A204.1 (cell line): ENCODE results near the gene DDR2.
A peak's percentile ranks its signal among the peaks of the same experiment; 100 is the strongest.

Experiments used
- FAIRE-seq: peaks from 2 replicates; lab custom pipeline; 2012; peaks lifted over from hg19 to GRCh38; lab: Jason Lieb, UNC

The DDR2 gene

DNA sequence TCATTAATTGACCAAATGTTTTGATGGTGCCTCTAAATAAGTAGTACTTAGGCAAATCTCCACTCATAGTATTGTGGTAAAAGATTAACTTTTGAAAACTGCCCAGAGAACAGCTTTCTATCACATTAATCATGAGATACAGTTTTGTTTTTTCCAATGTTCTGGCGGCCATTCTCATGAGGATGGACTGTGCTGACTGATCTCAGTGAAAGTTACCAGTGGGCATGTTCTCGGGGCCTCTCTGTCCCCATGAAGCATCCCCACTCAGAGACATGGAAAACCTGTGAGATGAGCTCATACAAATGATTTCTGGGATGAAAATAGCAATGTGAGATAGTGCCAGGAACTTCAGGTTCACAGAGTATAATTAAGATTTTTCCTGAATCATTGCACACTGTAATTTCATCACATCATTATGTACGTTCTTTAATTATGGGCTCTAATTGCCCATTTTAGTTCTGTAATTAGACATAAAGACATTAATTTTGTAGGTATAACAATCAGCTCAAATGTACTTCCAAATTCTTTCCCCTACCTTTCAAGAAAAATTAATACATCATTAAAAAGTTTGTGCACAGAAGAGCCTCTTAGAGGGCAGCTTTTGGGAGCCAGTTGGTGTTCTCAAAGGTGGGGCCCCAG, 40.5 kb downstream of the DDR2 start:
- no peak for FAIRE-seq

- FAIRE-seq: no peak
Observed at GRCh38 chr1:162674034-162674608, 41.9 kb downstream of the DDR2 start.

DNA sequence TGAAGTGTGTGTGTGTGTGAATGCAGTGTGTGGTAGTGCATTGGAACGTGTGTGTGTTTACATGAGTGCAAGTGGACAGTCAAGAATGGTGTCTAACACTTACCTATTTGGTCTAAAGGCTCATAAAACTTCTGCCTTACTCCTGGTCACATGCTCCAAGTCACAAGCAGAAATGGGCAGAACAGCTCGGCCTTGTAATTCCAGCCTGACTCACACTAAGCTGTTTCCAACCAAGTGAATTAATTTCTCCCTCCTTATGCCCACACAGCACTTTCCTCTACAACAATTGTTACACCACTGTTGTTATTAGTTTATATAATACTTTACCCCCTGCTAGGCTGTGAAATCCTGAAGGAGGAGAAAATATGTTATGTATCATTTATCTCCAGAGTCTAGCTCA, 43.8 kb downstream of the DDR2 start:
- no peak for FAIRE-seq

DNA sequence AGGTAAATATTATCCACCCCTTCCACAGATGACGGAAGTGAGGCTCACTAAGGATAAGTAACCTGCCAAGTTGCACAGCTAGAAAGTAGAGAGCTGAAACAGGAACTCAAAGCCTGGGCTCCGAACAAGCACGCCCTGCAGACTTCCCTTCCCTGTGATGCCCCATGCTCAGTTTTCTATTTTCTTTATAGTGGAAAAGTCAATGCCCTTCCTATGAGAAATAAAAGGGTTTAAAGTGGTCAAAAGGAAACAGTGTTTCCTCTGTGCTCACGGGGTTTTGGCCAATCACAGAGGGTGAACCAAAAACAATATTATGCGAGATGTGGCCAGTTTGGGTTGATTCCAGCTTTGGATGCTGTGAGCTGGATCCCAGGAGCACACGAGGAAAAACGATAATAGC, 44.5 kb downstream of the DDR2 start:
- peak; percentile 99 for FAIRE-seq

- FAIRE-seq: peak; percentile 89
Observed at GRCh38 chr1:162677607-162678371, 45.5 kb downstream of the DDR2 start.

- FAIRE-seq: peak; percentile 91
Observed at GRCh38 chr1:162678439-162678838, 46.2 kb downstream of the DDR2 start.

DNA sequence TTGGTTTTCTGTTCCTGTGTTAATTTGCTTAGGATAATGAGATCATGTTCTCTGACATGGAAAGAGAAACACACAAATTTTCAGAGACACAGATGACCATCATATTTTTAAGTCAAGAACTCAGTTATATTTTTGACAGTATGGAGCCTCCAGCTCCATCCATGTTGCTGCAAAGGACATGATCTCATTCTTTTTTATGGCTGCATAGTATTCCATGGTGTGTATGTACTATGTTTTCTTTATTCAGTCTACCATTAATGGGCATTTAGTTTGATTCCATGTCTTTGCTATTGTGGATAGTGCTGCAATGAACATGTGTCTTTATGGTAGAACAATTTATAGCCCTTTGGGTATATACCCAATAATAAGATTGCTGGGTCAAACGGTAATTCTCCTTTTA, 47.0 kb downstream of the DDR2 start:
- no peak for FAIRE-seq

- peak; percentile 97 for FAIRE-seq
Observed at GRCh38 chr1:162680419-162681121, 48.3 kb downstream of the DDR2 start.

GRCh38 chr1:162681122-162681436, 48.8 kb downstream of the DDR2 start:
- no peak for FAIRE-seq

DNA sequence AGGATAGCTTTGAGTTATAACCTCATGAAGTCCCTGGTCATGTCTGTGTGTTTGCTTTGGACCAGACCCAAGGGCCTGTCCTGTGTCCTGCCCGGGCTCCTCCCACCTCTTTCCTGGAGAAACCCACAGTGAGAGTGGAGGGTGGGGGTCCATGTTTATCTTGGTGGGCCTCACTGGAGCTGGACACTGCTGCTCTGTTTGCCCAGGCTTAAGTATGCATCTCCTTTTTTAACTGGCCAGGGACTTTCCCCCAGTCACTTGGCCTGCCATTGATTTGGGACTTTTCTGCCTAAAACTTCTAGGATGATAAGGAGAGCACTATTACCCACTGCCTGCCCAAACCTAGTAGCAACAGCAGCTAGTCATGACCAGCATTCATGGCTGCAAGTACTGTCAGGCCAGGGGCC, 49.8 kb downstream of the DDR2 start:
- FAIRE-seq: no peak

- FAIRE-seq: no peak
Observed at GRCh38 chr1:162687870-162688269, 55.6 kb downstream of the DDR2 start.

DNA sequence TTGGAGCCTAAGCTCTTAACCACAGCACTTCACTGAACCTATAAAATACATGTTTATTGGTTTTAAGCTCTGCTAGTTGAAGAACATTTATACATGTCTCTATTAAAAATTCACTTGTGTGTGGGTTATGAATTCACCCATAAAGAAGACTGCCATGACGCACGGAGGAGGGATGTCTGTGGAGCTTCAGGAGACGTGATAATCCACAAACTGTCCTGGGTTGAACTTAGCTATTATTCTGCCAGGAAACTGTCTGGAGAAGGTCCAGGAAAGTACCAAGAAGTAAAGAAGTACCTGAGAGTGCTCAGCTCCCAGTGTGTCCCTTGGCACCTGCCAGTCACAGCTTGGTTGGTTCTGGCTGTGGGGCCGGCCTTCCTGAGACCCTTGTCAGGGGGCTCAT, 56.3 kb downstream of the DDR2 start:
- FAIRE-seq: no peak

DNA sequence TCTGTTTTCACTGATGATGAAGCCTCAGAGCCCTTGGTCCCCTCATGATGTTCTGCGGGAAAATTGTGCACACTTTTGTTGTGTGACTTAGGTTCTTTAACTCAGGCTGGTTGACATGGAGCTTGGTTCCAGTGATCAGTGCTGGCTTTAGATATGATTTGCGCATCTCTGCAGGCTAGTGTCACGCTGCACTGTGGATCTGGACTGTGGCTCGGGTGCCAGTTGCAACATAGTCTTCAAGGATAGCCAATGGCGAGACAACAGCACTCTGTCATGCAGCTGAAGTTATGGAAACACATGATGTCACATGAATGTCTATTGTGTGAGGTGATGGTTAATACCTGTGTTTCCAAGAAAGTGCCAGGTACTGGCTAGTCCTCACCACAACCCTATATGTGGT, 56.7 kb downstream of the DDR2 start:
- FAIRE-seq: no peak

- FAIRE-seq: no peak
Observed at GRCh38 chr1:162689745-162690671, 57.7 kb downstream of the DDR2 start.

GRCh38 chr1:162690672-162691434, 58.6 kb downstream of the DDR2 start:
- FAIRE-seq: peak; percentile 94

DNA sequence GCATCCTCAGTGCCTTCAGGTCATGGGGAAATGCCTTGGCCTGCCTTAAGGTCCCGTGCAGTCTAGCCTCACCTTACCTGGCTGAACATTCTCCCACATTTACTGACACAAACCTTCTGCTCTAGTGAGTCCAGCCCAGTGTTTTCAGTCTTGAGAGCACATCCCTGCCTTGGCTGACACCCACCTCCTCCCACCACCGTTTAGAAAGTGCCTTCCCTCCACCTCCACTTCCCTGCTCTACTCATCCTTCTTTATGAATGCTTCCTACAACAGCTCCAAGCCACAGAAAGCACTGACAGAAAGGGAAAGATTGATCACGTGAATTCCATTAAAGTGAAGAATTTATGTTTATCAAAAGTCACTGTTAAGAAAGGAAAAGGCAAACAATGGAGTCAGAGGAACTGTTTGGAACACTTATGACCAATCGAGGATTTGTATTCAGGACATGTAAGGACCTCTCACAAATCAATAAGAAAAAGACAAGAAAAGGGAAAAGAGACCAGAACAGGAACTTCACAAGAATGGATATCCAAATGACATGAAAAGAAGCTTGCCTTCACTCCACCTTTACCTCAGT, 59.8 kb downstream of the DDR2 start:
- no peak for FAIRE-seq

DNA sequence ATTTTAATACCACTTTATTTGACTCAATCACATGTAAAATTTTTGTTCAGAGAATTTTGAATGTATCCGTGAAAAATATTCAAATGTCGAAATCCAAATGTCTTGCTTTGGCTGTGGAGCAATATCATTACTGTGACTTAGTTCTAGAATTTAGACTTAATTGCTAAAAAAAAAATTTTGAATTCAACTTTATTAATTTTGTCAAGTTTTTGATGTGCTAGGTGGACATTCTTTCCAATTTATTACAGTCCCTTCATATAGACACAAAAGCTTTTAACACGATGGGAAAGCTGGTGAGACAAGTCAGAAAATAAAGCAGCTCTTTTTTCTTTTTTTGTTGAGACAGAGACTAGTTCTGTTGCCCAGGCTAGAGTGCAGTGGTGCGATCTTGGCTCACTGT, 62.6 kb downstream of the DDR2 start:
- no peak for FAIRE-seq

DNA sequence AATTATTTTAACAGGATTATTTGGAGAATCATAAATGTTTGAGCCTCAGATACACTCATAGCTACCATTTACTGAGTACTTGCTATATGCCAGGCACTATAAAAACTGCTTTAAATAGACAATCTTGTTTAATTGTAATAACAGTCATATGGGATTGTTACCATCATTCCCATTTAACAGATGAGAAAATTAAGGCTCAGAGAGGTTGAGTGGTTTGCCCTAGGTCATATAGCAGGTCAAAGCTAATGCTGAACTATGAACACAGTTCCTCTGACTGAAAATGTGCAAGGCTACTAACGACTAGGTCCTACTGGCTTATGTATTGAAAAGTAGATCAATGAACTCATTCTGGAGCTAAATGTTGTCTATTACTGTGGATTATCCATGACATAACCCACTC, 63.4 kb downstream of the DDR2 start:
- no peak for FAIRE-seq

DNA sequence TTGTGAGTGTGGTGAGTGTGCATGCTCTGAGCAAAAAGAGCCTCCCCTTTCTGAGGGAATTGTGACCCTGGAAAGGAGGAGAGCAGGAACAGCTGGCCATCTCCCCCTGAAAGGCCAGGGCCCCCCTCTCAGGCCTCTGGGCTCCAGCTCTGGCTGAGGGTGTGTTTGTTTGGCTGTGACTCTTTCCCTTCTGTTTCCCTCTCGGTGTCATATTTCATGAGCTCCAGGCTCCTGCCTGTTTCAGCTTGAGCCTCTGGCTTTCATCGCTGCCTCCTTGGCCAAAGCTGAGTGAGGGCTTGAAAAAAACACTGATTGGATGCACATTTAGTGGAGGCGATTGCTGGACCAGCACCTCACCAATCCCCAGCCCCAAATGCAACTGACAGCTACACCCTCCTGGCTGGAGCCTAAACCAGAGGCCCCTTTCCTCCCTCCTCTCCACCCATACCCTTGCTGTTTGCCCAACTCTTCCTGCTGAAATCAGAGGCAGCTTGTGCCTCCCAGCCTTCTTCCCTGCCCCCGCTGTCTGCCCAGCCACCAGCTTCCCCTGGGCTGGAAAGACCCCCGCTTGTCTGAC, 64.1 kb downstream of the DDR2 start:
- FAIRE-seq: peak; percentile 82

GRCh38 chr1:162697140-162697895, 65.1 kb downstream of the DDR2 start:
- FAIRE-seq: no peak
